H9 (cell line): ENCODE measurements around the gene JARID2. TPM values are rescaled to one million over a fixed set of nuclear protein-coding genes. Genes with fewer than 3 reads are reported as not detected.

Source experiments
- DNase-seq: peaks from one replicate; pipeline ENCODE4 v3.0.0-alpha.2; 2017
- H2AFZ ChIP-seq: one replicate; pipeline ENCODE4 v1.6.1; 2013; ENCODE audit warnings: mild to moderate bottlenecking, low read length, control low read depth, moderate library complexity
- H2AK5ac ChIP-seq: 2 replicates; pipeline ENCODE4 v1.6.1; 2013; ENCODE audit warnings: low read length, control low read depth, mixed read lengths; ENCODE audit not compliant: insufficient read length
- H2BK120ac ChIP-seq: one replicate; pipeline ENCODE4 v1.6.1; 2013; ENCODE audit warnings: low read depth, mild to moderate bottlenecking, low read length, control low read depth, inconsistent platforms; ENCODE audit not compliant: poor library complexity, severe bottlenecking
- H2BK12ac ChIP-seq: 2 replicates; pipeline ENCODE4 v1.6.1; 2013; ENCODE audit warnings: low read length, control low read depth, mixed read lengths, low read depth; ENCODE audit not compliant: insufficient read length
- H2BK15ac ChIP-seq: 2 replicates; pipeline ENCODE4 v1.6.1; 2013; ENCODE audit warnings: low read depth, low read length, control low read depth
- H2BK20ac ChIP-seq: one replicate; pipeline ENCODE4 v1.6.1; 2013; ENCODE audit warnings: low read depth, mild to moderate bottlenecking, low read length, control low read depth, inconsistent platforms; ENCODE audit not compliant: poor library complexity, severe bottlenecking
- H2BK5ac ChIP-seq: 2 replicates; pipeline ENCODE4 v1.6.1; 2013; ENCODE audit warnings: low read length, control low read depth, mixed read lengths; ENCODE audit not compliant: insufficient read length
- H3K14ac ChIP-seq: 2 replicates; pipeline ENCODE4 v1.6.1; 2013; ENCODE audit warnings: low read length, control low read depth; ENCODE audit not compliant: insufficient read depth
- H3K18ac ChIP-seq: 2 replicates; pipeline ENCODE4 v1.6.1; 2013; ENCODE audit warnings: low read depth, mild to moderate bottlenecking, mixed read lengths, low read length, control low read depth; ENCODE audit not compliant: insufficient read length
- H3K23ac ChIP-seq: 2 replicates; pipeline ENCODE4 v1.6.1; 2013; ENCODE audit warnings: low read length, control low read depth, mixed read lengths, low read depth; ENCODE audit not compliant: insufficient read length
- H3K23me2 ChIP-seq: 2 replicates; pipeline ENCODE4 v1.6.1; 2013; ENCODE audit warnings: low read depth, mild to moderate bottlenecking, mixed read lengths, low read length, control low read depth; ENCODE audit not compliant: insufficient read length, poor library complexity, severe bottlenecking
- H3K27ac ChIP-seq: 2 replicates; pipeline ENCODE4 v1.5.1; 2013; ENCODE audit warnings: low read length, control low read depth, mixed read lengths, low read depth; ENCODE audit not compliant: insufficient read length
- H3K27me3 ChIP-seq: 2 replicates; pipeline ENCODE4 v1.6.1; 2013; ENCODE audit warnings: low read length, control low read depth, inconsistent platforms; ENCODE audit not compliant: insufficient read depth
- H3K4ac ChIP-seq: 2 replicates; pipeline ENCODE4 v1.6.1; 2013; ENCODE audit warnings: low read depth, mild to moderate bottlenecking, control low read depth, inconsistent platforms, low read length, moderate library complexity
- H3K4me1 ChIP-seq: 2 replicates; pipeline ENCODE4 v1.6.1; 2013; ENCODE audit warnings: low read length, control low read depth, inconsistent platforms; ENCODE audit not compliant: insufficient read depth
- H3K4me2 ChIP-seq: 2 replicates; pipeline ENCODE4 v1.6.1; 2013; ENCODE audit warnings: low read length, control low read depth, mixed read lengths; ENCODE audit not compliant: insufficient read length, insufficient read depth
- H3K56ac ChIP-seq: 2 replicates; pipeline ENCODE4 v1.6.1; 2013; ENCODE audit warnings: low read depth, mild to moderate bottlenecking, mixed read lengths, low read length, control low read depth; ENCODE audit not compliant: insufficient read length
- H3K79me1 ChIP-seq: 2 replicates; pipeline ENCODE4 v1.6.1; 2013; ENCODE audit warnings: low read depth, mild to moderate bottlenecking, moderate library complexity, low read length, control low read depth, inconsistent platforms; ENCODE audit not compliant: insufficient read depth, poor library complexity, severe bottlenecking
- H3K79me2 ChIP-seq: 2 replicates; pipeline ENCODE4 v1.6.1; 2013; ENCODE audit warnings: low read length, control low read depth, inconsistent platforms; ENCODE audit not compliant: insufficient read depth
- H3K9ac ChIP-seq: 2 replicates; pipeline ENCODE4 v1.6.1; 2013; ENCODE audit warnings: low read length, control low read depth, mixed read lengths; ENCODE audit not compliant: insufficient read length; ENCODE audit errors: extremely low read depth
- H3K9me3 ChIP-seq: one replicate; pipeline ENCODE4 v1.6.1; 2013; ENCODE audit warnings: low read depth, low read length, inconsistent platforms; ENCODE audit not compliant: control insufficient read depth
- H3T11ph ChIP-seq: one replicate; pipeline ENCODE4 v1.6.1; 2013; ENCODE audit warnings: mild to moderate bottlenecking, low read length, control low read depth, inconsistent platforms
- H4K20me1 ChIP-seq: one replicate; pipeline ENCODE4 v1.6.1; 2013; ENCODE audit not compliant: control insufficient read depth, insufficient read length, insufficient read depth
- H4K5ac ChIP-seq: 2 replicates; pipeline ENCODE4 v1.6.1; 2013; ENCODE audit warnings: low read depth, mild to moderate bottlenecking, mixed read lengths, low read length, control low read depth; ENCODE audit not compliant: insufficient read length
- H4K8ac ChIP-seq: replicated peaks from 2 replicates; pipeline ENCODE4 v1.6.1; 2013; ENCODE audit warnings: low read length, control low read depth, mixed read lengths, low read depth; ENCODE audit not compliant: insufficient read length
- H4K91ac ChIP-seq: 2 replicates; pipeline ENCODE4 v1.6.1; 2013; ENCODE audit warnings: low read depth, mild to moderate bottlenecking, moderate library complexity, mixed read lengths, low read length, control low read depth; ENCODE audit not compliant: insufficient read length
- H3K27ac Mint-ChIP-seq, 3 experiments: 2 replicates in 2 of 3; 3 replicates in 1 of 3; pipeline ENCODE4 v1.8.0; 2020 to 2021; ENCODE audit warnings: mixed read lengths in 3 of 3, mild to moderate bottlenecking in 1 of 3, moderate library complexity in 1 of 3
- H3K27me3 Mint-ChIP-seq: 2 replicates; pipeline ENCODE4 v1.8.0; 2021; ENCODE audit warnings: low read depth, mild to moderate bottlenecking, moderate library complexity, mixed read lengths
- H3K36me3 Mint-ChIP-seq, 3 experiments: 2 replicates in 2 of 3; 3 replicates in 1 of 3; pipeline ENCODE4 v1.8.0; 2020 to 2021; ENCODE audit warnings: low read depth in 3 of 3, mixed read lengths in 3 of 3; ENCODE audit not compliant: insufficient read depth in 1 of 3
- H3K4me1 Mint-ChIP-seq, 2 experiments: 2 replicates each; pipeline ENCODE4 v1.8.0; 2020; ENCODE audit warnings: mixed read lengths in 2 of 2
- H3K4me3 Mint-ChIP-seq, 2 experiments: 2 replicates in 1 of 2; 3 replicates in 1 of 2; pipeline ENCODE4 v1.8.0; 2020 to 2021; ENCODE audit warnings: mild to moderate bottlenecking in 2 of 2, mixed read lengths in 2 of 2, moderate library complexity in 1 of 2
- H3K9me3 Mint-ChIP-seq, 2 experiments: 2 replicates in 1 of 2; 3 replicates in 1 of 2; pipeline ENCODE4 v1.8.0; 2020; ENCODE audit warnings: mild to moderate bottlenecking in 2 of 2, mixed read lengths in 2 of 2, moderate library complexity in 1 of 2
- WGBS: extraction: QIAGEN DNeasy Blood & Tissue Kit; methylation state at CpG from one replicate; pipeline ENCODE4 v1.1.7; 2013; ENCODE audit warnings: missing lambda C conversion rate, low lambda C conversion rate, mixed read lengths; ENCODE audit not compliant: insufficient read length; ENCODE audit errors: extremely low coverage; 5-methylcytosine and 5-hydroxymethylcytosine counted together
- total RNA-seq: library from RNA; stranded (reverse); gene quantifications from 2 replicates; pipeline ENCODE4 v1.2.1, GENCODE V29; 2021
- TF ChIP-seq, protein P1 (sequence below): fragments of 200-600 bp; sonication (generic); conservative IDR thresholded peaks from 3 replicates; pipeline ENCODE4 v1.8.0; 2021; ENCODE audit warnings: antibody characterized with exemption, mild to moderate bottlenecking

The JARID2 gene
- total RNA-seq, 1 experiment from 2014 or later = 174 TPM

DNA sequence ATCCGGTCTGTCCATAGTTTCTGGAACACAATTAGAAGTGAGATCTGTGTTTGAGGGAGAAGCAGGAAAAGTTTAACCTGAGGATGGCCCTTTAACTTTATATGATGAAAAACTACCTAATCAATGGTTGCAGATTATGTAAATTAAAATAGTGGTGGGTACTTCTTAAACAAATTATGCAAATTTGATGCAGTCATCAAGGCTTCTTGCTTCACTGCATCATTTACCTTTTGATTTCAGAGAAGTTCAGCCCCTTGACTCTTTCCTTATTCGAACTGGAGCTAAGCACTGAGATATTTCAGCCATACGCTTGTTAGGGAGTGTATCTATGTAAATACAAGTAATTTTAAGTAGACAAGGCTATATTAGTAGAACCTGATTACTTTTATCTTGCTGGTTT is 73.8 kb downstream of the JARID2 start:
- no CpG with 5 or more reads among the region's 3 CpGs for WGBS
- H3K56ac ChIP-seq = no peak overlapping the region
- H3K27me3 Mint-ChIP-seq = no peaks in the 10 kb centered on the region
- no peak overlapping the region for H2BK5ac ChIP-seq
- H3K14ac ChIP-seq = no peak overlapping the region
- no peaks in the 10 kb centered on the region for H3K79me1 ChIP-seq
- no peak overlapping the region for H3K27ac ChIP-seq
- no peak overlapping the region for H3K4me2 ChIP-seq
- no peak overlapping the region for H3K18ac ChIP-seq
- no peak overlapping the region for H2AK5ac ChIP-seq
- H3K23me2 ChIP-seq = no peaks in the 10 kb centered on the region
- peaks cover 23% of the 10 kb centered on the region; the same call in 1 of the 2 replicates for H3K4me1 ChIP-seq
- peaks cover 7 to 15% (median 10%) of the 10 kb centered on the region in 3 experiments for H3K36me3 Mint-ChIP-seq
- no peak overlapping the region for H3K23ac ChIP-seq
- no peak for DNase-seq
- no peak overlapping the region for H3K9ac ChIP-seq
- no peak overlapping the region for H3K4ac ChIP-seq
- TF ChIP-seq, protein P1, sequence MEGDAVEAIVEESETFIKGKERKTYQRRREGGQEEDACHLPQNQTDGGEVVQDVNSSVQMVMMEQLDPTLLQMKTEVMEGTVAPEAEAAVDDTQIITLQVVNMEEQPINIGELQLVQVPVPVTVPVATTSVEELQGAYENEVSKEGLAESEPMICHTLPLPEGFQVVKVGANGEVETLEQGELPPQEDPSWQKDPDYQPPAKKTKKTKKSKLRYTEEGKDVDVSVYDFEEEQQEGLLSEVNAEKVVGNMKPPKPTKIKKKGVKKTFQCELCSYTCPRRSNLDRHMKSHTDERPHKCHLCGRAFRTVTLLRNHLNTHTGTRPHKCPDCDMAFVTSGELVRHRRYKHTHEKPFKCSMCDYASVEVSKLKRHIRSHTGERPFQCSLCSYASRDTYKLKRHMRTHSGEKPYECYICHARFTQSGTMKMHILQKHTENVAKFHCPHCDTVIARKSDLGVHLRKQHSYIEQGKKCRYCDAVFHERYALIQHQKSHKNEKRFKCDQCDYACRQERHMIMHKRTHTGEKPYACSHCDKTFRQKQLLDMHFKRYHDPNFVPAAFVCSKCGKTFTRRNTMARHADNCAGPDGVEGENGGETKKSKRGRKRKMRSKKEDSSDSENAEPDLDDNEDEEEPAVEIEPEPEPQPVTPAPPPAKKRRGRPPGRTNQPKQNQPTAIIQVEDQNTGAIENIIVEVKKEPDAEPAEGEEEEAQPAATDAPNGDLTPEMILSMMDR = no peak
- H2BK20ac ChIP-seq = no peak overlapping the region
- no peak overlapping the region for H2AFZ ChIP-seq
- H2BK15ac ChIP-seq = no peak overlapping the region
- H4K8ac ChIP-seq = no peak overlapping the region
- no peak overlapping the region for H2BK12ac ChIP-seq
- peaks cover 2% of the 10 kb centered on the region for H4K20me1 ChIP-seq
- no peak overlapping the region for H4K5ac ChIP-seq
- no peaks in the 10 kb centered on the region for H3K9me3 Mint-ChIP-seq
- H4K91ac ChIP-seq = no peak overlapping the region
- H2BK120ac ChIP-seq = no peak overlapping the region
- peak overlapping the region in 2 of 3 experiments; percentile 67 to 80; a peak in 3 of 7 replicates for H3K27ac Mint-ChIP-seq
- H3K4me1 Mint-ChIP-seq = peaks cover 83 to 85% of the 10 kb centered on the region in 2 experiments
- no peak overlapping the region for H3K4me3 Mint-ChIP-seq
- no peak overlapping the region for H3T11ph ChIP-seq
- peaks cover 93% of the 10 kb centered on the region for H3K79me2 ChIP-seq
- no peaks in the 10 kb centered on the region for H3K27me3 ChIP-seq
- H3K9me3 ChIP-seq = no peaks in the 10 kb centered on the region
